A673 (cell line): Measurements from ENCODE around the gene BNIP1. TPM values are rescaled to one million over a fixed set of nuclear protein-coding genes. Genes with fewer than 3 reads are reported as not detected.

Experiments
- BruUV-seq: library from RNA; stranded (reverse); fragments of 400-500 nt; replicated peaks from 2 replicates; lab custom pipeline; 2021; lab: Mats Ljungman, UMichigan
- CTCF ChIA-PET: fragments of 300-600 bp; sonication (Branson Sonifier 250); formaldehyde crosslinking; loops from one replicate; lab custom pipeline; 2022; ENCODE audit warnings: antibody characterized with exemption; lab: Charles Lee
- POLR2A ChIA-PET: fragments of 300-600 bp; sonication (Branson Sonifier 250); formaldehyde crosslinking; loops from one replicate; lab custom pipeline; 2022; ENCODE audit warnings: antibody characterized with exemption; ENCODE audit not compliant: low non-redundant PET; lab: Charles Lee
- DNase-seq: peaks from one replicate; pipeline ENCODE4 v3.0.0-alpha.2; 2015; ENCODE audit warnings: low spot score
- H3K27ac ChIP-seq: fragments of 200-600 bp; sonication (generic); 2 replicates; pipeline ENCODE4 v1.5.1; 2016; ENCODE audit warnings: mixed run types, low read depth, mild to moderate bottlenecking, mixed read lengths, antibody characterized with exemption, low read length; ENCODE audit not compliant: poor library complexity, severe bottlenecking
- H3K27me3 ChIP-seq: fragments of 200-600 bp; sonication (generic); replicated peaks from 2 replicates; pipeline ENCODE4 v1.6.1; 2017; ENCODE audit warnings: mixed run types, low read depth, mild to moderate bottlenecking, mixed read lengths, antibody characterized with exemption, low read length; ENCODE audit not compliant: insufficient read depth, poor library complexity
- H3K36me3 ChIP-seq: fragments of 200-600 bp; sonication (generic); 2 replicates; pipeline ENCODE4 v1.6.1; 2016; ENCODE audit warnings: mixed run types, mild to moderate bottlenecking, mixed read lengths, antibody characterized with exemption, low read length; ENCODE audit not compliant: insufficient read depth, poor library complexity, severe bottlenecking
- H3K4me1 ChIP-seq: fragments of 200-600 bp; sonication (generic); 2 replicates; pipeline ENCODE4 v1.6.1; 2017; ENCODE audit warnings: mixed run types, mild to moderate bottlenecking, mixed read lengths, antibody characterized with exemption, low read length; ENCODE audit not compliant: insufficient read depth, poor library complexity, severe bottlenecking
- H3K4me3 ChIP-seq: fragments of 200-600 bp; sonication (generic); 2 replicates; pipeline ENCODE4 v1.5.1; 2016; ENCODE audit warnings: low read depth, mixed run types, mild to moderate bottlenecking, mixed read lengths, low read length; ENCODE audit not compliant: poor library complexity, severe bottlenecking
- H3K9me3 ChIP-seq: fragments of 200-600 bp; sonication (generic); 2 replicates; pipeline ENCODE4 v1.6.1; 2016; ENCODE audit warnings: mixed run types, low read depth, mild to moderate bottlenecking, mixed read lengths, antibody characterized with exemption, low read length; ENCODE audit not compliant: poor library complexity, severe bottlenecking
- CTCF ChIP-seq: fragments of 300-800, 200-600 bp; sonication (generic); conservative IDR thresholded peaks from 2 replicates; pipeline ENCODE4 v1.5.1; 2017; ENCODE audit warnings: low read depth, mild to moderate bottlenecking, antibody characterized with exemption, low read length, moderate library complexity, mixed read lengths
- EZH2 ChIP-seq: fragments of 200-600 bp; sonication (generic); IDR thresholded peaks from 2 replicates; pipeline ENCODE4 v1.6.1; 2017; ENCODE audit warnings: borderline replicate concordance, low read depth, mild to moderate bottlenecking, mixed read lengths, antibody characterized with exemption, low read length; ENCODE audit not compliant: poor library complexity, severe bottlenecking
- intact Hi-C: fragments of 100-400 bp; cut with micrococcal nuclease; formaldehyde crosslinking; loops from one replicate; pipeline ENCODE4 v1.10.0; 2022; ENCODE audit not compliant: unreplicated experiment
- total RNA-seq: library from RNA; stranded (reverse); gene quantifications from 2 replicates; pipeline ENCODE4 v1.2.3, GENCODE V29; 2021

BNIP1 gene
- total RNA-seq, 1 experiment from 2014 or later: 14.7 TPM

GRCh38 chr5:173197375-173197891 lies 53.1 kb downstream of the BNIP1 start:
- Histone ChIP-seq H3K36me3 (no peaks in the 10 kb centered on the region), H3K9me3 (no peaks in the 10 kb centered on the region), H3K4me1 (no peaks in the 10 kb centered on the region), H3K4me3 (no peak overlapping the region), H3K27me3 (no peaks in the 10 kb centered on the region), H3K27ac (no peak overlapping the region)
- CTCF ChIA-PET: no interaction called here
- intact Hi-C loops: no loop called here
- POLR2A ChIA-PET: no interaction called here
- DNase-seq: no peak
- TF ChIP-seq EZH2 (no peak), CTCF (no peak)
- BruUV-seq: no TSS peak

- H3K4me3 ChIP-seq: no peak overlapping the region
- H3K9me3 ChIP-seq: no peaks in the 10 kb centered on the region
- H3K4me1 ChIP-seq: no peaks in the 10 kb centered on the region
- TF ChIP-seq CTCF (no peak), EZH2 (no peak)
- BruUV-seq: no TSS peak
- H3K27me3 ChIP-seq: no peaks in the 10 kb centered on the region
- no peaks in the 10 kb centered on the region for H3K36me3 ChIP-seq
- CTCF ChIA-PET: no interaction called here
- no peak for DNase-seq
- intact Hi-C loops: no loop called here
- POLR2A ChIA-PET: no interaction called here
- no peak overlapping the region for H3K27ac ChIP-seq
These were observed 53.7 kb downstream of the BNIP1 start for GRCh38 chr5:173198049-173198448.

- no peak overlapping the region for H3K27ac ChIP-seq
- H3K9me3 ChIP-seq: no peaks in the 10 kb centered on the region
- H3K4me1 ChIP-seq: no peaks in the 10 kb centered on the region
- H3K36me3 ChIP-seq: no peaks in the 10 kb centered on the region
- no peak for DNase-seq
- H3K4me3 ChIP-seq: no peak overlapping the region
- POLR2A ChIA-PET: no interaction called here
- intact Hi-C loops: no loop called here
- CTCF ChIA-PET: no interaction called here
- no TSS peak for BruUV-seq
- TF ChIP-seq EZH2 (no peak), CTCF (no peak)
- H3K27me3 ChIP-seq: no peaks in the 10 kb centered on the region
These were observed 56.0 kb downstream of the BNIP1 start for GRCh38 chr5:173200356-173200755.
